Measurements from ENCODE around the gene ADGRB2.
"Not testable (repeated sequence)": the region's sequence is repeated elsewhere in the genome, so short reads cannot be mapped to it uniquely, and the experiment has no call there.

Gene ADGRB2

DNA sequence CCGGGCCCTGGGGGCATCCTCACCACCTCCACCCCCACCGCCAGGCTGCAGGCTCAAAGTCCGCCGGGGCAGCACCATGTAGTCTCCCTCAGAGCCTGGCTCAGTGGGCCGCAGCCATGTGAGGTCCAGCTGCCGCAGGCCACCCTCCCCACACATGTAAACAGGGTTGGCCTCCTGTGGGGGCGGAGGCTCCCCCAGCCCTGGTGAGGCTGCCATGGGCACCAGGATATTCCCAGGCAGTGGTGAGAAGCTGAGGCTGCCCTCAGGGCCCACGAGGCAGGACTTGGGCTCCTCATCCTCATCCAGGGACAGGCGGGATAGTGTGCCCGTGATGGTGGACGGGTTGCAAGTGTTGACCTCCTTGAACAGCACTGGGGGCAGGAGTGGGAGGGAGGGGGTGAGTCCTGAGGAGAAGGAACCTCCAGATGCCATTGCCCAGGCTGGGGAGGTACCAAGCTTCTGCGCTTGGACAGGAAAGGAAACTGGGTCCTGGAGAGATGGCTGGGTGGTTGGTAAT is 33.0 kb downstream of the ADGRB2 start:
- in situ Hi-C loops (cut with MboI; ENCODE audit: low sequenced_read_pairs): no loop called here

DNA sequence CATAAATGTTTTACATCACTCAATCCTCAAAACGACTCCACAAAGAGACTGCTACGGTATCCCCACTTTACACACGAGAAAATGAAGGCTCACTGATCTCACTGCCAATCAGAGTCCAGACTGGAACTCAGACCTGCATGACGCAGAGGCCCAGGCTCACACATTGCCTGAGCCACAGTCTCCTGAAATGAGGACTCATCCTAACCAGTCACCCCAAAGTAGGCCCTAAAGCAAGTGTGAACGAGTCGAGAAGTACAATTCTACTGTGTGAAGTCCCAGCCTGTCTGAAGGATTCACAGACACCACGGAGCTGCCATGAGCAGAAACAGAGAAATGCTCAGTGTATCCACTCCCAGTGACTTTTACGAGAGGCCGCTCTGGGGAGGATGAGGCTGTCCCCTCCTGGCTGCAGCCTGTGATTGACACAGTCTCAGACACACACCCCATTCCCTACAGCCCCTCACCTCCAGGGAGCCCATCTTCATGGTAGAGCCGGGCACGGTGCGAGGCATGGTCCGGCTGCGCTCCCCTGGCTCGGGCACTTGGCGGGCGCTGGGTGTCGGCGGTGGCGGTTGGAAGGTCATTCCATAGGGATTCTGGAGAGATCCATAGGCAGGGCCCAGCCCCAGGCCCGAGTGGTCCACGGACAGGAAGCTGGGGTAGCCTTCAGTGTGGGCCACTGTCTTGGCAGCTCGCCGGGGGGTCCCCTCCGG is 33.6 kb downstream of the ADGRB2 start:
- in situ Hi-C loops (cut with MboI; ENCODE audit: low sequenced_read_pairs): no loop called here

DNA sequence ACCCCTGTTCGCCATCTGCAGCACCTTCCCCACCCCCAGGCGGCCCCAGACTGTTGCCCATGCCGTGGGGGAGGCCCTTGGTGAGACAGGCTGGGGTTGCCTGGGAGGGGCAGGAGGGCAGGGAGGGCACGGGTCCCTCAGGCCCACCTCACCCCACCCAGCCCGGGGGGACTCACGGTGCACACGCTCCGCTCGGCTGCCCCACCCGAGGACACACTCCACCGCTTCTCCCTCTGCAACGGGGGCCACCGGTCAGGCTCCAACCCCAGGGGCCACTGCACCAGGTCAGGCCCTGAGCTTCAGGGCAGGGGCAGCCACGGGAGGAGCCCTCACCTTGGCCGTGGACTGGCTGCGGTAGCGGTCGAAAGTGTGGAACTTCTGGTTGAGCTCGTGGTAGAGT is 36.3 kb downstream of the ADGRB2 start:
- in situ Hi-C loops (cut with MboI; ENCODE audit: low sequenced_read_pairs): no loop called here

DNA sequence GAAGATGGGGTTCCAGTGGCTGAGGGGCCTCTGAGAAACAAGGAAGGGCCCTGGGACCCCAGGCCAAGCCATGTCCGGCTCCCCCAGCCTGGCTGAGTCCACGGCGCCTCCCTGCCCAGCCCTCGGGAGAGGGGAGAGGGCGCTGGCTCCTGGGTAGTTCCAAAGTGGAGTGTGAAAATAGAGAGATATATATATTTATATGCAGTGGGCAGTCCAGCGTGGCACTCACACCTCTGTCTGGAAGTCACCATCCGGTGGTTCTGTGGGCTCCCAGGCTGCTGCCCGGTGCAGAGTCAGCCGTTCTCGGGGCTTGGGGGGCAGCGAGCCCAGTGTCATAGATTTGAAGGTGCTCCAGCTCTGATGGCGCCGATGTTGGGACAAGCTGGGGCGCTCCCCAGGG is 36.9 kb downstream of the ADGRB2 start:
- in situ Hi-C loops (cut with MboI; ENCODE audit: low sequenced_read_pairs): no loop called here

DNA sequence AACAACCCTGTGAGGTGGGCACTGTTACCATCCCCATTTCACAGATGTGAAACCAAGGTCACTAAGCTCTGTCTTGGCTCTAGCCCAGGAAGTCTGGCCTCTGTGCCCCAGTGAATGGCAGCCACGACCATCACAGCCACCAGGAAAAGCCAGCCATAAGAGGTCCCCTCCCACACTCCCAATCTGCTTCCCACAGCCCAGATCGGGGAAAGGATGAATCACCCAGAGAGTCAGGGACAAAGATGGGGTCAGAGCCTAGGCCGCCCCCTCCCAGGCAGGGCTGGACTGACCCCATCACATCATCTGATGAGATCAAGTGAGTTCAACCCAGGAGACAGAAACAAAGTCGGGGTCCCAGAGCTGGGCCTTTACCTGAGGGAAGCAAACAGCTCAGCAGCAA is 37.4 kb downstream of the ADGRB2 start:
- in situ Hi-C loops (cut with MboI; ENCODE audit: low sequenced_read_pairs): no loop called here

DNA sequence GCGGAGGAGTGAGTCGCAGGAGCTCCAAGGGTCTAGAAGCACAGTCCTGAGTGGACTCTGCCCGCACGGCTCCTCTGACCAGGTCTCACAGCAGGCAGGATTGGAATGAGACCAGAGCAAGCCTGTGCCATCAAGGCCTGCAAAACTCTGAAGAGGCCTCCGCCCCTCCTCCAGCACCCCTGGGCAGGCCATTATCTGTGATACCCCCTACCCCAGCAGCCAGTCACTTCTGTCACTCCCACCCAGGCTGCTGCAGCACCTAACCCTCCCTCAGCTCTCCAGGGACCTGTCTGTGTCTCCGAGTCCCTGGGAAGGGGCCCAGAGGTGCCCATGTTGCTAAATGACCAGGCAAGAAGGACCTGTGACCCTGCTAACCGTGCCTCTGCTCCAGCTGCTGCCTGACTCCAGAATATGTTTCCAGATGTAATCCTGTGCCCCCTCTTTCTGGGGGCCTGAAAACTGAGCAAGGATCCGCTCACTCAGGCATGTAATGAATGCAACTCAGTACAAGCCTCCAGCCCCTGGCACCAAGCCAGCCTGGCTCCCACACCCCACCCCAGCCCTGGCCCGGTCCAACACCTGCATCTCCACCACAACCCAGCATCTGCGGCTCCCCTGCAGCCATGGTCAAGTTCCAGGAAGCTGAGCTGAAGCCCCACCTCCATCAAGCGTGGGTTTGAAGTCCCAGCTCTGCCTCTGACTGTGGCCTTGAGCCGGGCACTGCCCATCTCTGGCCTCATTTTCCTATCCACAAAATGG is 38.2 kb downstream of the ADGRB2 start:
- in situ Hi-C loops (cut with MboI; ENCODE audit: low sequenced_read_pairs): no loop called here

DNA sequence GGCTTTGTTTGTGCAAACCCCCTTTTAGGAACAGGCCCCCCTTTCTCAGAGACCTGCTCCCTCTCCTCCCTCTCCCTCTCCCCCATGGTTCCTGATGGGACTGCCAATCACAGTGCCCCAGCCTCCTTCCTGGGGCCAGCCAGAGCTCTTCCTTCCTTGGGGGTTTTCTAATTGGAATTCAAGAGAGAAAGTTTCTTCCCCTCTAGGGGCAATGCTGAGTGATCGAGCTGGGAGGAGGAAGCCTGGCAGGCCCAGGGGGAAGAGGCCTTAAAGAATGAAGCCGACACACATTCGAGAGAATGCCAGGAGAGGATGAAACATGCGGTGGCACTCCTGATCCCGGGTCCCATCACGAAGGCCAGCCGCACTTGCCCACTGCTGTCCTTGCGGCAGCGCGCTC is 39.0 kb downstream of the ADGRB2 start:
- in situ Hi-C loops (cut with MboI; ENCODE audit: low sequenced_read_pairs): no loop called here

DNA sequence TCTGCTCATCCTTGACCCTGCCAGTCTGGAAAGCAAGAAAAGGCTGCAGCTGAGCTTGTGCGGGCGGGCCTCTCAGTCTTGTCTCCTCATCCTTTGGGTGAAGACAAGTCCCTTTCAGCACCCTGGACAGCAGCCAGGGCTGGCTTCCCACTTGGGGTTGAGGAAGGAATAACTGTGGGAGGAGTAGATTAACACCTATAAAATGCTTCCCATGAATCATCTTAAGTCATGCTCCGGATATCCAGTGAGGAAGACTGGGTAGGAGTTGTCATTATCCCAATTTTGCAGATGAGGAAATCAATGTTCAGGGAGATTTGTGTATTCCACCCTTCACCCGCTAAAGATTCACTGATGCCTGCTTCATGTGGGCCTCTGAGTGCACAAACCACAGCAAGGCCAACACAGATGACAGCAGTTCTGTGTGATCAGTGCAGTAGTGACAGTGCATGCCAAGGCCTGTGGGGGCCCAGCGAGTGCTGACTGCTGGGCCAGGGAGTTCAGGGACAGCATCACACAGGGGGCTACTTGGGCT is 40.2 kb downstream of the ADGRB2 start:
- in situ Hi-C loops (cut with MboI; ENCODE audit: low sequenced_read_pairs): no loop called here

DNA sequence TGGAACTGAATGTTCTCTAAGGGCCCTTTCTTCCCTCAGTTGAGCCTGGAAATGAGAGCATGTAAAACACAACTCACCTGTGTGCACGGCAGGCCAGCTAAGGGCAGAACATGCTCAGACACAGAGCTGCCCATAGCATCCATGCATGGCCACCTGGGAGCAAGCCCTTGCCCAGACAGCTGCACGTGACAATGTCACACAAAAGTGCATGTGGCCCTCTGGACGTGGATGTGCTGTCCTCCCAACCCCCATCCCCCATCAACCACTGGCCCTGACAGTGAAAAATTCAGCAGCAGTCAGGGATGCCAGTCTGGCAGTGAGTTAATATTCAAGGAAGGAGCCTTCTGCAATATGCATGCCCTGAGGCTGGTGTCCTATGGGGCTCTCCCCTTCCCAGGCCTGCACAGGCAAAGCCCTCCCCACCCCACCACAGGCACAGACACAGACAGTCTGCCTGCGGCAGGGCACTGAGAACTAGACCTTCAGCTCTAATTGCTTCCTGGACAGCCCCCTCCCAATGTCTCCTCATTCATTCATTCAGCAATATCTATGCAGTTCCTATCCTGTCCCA is 45.7 kb downstream of the ADGRB2 start:
- in situ Hi-C loops (cut with MboI; ENCODE audit: low sequenced_read_pairs): no loop called here

DNA sequence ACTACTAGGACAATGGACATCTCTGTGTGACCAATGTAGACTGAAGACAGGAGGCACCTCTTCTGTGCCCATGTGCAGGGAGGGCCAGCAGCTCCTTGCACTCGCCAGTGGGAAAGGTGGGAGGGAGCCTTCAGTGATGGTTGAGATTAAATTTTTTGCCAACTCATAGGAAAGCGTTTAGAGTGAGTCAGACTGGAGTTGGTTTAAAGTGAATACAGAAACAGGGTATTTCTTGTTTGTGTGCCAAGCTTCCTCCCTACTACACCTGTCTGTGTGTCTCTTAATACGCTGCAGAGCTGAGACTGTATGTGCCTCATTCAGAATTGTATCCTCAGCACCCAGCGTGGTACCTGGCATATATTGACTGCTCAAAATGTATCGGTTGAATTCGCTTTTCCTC is 46.8 kb downstream of the ADGRB2 start:
- in situ Hi-C loops (cut with MboI; ENCODE audit: low sequenced_read_pairs): no loop called here

DNA sequence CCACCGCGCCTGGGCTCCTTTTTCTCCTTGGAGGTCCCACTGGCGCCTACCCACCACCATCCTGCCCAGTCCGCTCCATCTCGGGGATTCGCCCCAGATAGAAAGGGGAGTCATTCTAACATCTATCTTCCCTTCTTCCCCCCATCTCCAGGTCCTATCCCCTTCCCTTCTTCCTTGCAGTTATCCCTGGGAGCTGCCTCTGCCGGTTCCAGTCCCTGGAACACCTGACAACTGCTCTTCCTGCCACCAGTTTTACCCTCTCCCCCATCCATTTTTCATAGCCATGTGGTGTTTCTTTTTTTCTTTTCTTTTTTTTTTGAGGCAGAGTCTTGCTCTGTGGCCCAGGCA is 48.3 kb downstream of the ADGRB2 start:
- in situ Hi-C loops (cut with MboI; ENCODE audit: low sequenced_read_pairs): no loop called here

DNA sequence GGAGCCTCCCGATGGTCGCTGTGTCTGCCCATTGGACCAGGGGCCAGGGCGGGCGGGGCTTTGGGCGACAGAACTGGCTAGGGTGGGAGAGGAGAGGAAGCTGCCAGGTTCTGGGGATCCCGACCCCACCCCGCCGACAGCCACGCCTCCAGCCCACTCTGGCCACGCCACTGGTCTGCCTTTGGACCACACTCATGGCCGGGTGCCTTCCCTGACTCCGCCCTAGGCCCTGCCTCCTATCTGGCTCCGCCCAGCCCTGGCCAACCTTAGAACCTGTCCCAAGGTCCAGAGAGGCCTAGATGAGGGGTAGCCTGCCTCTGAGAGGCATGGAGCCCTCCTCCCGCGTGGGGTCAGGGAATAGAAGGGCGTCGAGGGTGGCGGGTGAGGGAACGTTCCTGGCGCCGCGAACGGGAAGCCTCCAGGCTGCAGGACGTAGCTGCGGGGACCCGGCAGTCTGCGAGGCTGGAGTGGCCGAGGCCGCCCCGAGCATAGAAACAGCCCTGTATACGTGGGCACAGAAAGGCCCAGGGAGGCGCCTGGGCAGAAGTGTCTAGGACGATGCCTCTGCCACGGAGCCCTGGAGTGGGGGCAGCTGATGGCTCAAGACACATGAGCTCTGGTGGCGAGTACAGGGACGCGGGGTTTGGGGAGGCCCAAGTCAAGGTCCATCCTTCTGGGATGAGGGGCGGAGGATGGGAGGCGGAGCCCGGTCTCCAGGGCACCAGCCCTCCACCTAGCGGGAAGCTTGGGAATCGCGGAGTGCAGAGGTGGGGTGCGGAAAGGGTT is 48.9 kb downstream of the ADGRB2 start:
- in situ Hi-C loops (cut with MboI; ENCODE audit: low sequenced_read_pairs): no loop called here

DNA sequence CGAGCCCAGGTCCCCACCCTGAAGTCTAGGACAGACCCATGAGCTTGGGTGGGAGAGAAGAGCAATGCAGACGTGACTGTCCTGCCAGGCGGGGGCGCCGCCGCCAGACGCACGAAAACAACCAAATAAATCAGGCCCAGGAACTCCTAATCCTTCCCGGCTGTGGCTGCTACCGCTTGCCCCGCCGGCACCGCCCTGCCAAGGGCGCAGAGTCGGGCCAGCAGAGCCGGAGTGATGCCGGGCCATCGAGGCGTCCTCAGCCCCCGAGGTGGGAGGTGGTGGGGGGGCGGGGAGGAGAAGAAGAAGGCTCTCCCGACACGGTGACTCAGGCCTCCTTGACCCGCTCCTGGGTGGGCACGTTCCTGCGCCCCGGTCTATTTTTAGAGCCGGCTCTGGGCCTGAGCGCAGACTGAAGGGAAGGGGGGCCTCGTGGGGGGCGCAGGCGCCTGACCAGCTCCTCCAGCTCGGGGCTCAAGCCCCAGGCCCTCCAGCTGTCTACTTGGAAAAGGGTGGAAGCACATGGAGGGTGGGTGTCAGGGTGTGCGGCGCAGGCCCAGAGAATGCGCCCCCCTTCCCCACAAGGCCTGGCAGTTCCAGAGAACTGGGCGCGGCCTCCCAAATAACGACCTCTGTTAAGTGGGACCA is 49.6 kb downstream of the ADGRB2 start:
- in situ Hi-C loops (cut with MboI; ENCODE audit: low sequenced_read_pairs): no loop called here

DNA sequence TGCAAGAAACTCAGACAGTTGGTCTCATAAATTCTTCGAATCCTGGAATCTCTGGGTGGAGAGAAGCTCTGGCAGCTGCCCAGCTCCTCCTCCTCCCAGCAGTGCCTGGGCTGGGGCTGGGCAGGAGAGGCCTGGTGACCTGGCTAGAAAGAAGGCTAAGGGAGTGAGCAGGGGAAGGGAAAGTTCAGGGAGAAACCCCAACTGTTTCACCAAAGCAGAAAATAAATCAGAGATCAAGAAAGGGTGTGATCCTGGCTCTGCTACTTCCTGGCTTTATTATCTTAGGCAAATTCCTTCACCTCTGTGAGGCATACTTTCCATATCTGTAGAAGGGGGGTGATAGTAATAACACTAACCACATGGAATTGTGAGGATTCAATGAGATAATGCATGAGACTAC is 51.5 kb downstream of the ADGRB2 start:
- in situ Hi-C loops (cut with MboI; ENCODE audit: low sequenced_read_pairs): no loop called here

DNA sequence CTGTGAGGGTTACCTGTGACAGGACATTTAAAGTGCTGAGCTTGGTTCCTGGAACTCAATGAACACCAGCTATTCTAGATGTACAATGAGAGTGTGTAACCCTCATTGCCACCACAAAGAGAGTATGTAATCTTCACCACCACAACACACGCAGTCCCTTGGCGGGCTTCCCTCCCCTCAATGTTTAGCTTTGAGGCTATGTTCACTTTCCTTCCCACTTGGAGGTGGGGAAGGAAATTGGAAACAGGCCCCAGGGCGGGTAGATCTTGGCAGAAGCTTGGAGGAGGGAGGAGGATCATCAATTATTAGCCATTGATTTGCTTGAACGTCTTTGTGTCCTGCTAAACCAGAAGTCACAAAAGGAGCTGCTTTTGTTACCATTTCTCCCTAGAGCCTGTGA is 52.1 kb downstream of the ADGRB2 start:
- in situ Hi-C loops (cut with MboI; ENCODE audit: low sequenced_read_pairs): no loop called here

DNA sequence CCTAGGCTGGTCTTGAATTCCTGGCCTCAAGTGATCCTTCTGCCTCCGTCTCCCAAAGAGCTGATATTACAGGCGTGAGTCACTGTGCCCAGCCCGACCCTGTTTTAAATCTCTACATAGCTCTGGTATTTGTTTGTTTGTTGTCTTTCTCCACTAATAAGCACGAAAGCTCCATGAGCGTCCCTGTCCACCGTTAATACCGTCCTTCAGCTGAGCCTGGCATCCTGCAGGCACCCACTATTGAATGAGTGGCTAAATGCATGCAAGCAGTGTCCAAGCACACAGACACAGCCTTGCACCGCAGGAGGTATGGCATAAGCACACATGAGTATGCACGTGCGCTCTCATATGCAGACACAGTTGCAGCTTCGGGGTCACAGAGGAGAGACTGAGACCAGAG is 55.8 kb downstream of the ADGRB2 start:
- in situ Hi-C loops (cut with MboI; ENCODE audit: low sequenced_read_pairs): no loop called here

DNA sequence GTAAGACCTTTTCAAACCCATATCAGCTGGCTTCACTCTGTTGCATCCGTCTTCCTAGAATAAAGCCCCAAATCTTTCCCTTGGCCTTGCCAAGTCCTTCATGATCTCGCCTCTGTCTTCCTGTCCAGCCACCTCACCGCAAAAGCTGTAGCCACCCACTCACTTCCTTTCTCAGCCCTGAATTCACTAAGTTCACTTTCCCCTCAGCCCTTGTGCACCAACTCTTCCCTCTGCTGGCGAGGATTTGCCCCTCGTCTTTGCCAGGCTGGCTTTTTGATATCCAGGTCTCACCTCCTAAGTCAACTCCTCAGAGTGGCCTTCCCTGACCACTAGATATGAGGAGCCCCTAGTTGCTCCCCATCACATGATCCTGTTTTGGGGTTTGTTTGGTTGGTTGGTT is 56.4 kb downstream of the ADGRB2 start:
- in situ Hi-C loops (cut with MboI; ENCODE audit: low sequenced_read_pairs): no loop called here

DNA sequence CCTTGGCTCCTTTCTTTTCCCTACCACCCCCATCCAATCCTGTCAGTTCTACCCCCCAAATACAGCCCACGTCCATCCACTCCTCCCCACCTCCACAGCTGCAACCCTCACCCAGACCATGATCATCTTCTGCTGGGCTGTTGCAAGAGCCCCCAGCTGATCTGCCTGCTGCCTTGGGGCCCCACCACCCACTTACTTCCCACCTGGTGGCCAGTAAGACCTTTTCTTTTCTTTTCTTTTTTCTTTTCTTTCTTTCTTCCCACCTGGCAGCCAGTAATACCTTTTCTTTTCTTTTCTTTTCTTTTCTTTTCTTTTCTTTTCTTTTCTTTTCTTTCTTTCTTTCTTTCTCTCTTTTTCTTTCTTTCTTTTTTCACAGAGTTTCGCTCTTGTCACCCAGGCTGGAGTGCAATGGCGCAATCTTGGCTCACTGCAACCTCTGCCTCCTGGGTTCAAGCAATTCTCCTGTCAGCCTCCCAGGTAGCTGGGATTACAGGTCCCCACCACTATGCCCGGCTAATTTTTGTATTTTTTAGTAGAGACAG is 57.0 kb downstream of the ADGRB2 start:
- in situ Hi-C loops (cut with MboI; ENCODE audit: low sequenced_read_pairs): not testable (repeated sequence)

DNA sequence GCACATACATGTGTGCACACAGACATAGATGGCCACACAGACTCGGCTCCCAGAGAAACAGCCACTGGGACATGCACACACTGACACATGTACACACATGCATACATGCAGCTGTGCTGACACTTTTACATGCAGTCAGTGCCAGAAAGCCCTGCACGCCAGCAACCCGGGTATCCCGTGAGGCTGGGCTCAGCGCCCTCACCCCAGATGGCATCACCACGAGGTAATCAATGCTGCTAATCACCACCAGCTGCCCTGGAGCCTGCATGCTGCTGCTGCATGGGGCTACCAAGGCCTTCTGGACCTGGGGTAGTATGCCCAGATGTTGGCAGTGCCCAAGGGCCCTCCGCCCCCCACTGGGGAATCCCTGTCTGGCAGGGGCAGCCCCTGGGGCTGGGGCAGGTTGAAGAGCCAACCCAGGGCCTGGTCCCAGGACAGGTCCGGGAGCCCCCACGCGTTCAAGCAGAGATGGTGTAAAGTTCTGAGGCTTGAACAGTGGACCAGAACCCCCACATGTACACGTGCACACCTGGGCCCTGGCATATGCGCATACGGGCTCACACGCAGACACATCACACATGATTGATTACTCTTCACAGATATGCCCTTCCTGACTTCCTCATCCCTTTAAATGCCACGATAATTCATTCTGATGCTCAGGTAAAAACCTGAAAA is 57.6 kb downstream of the ADGRB2 start:
- in situ Hi-C loops (cut with MboI; ENCODE audit: low sequenced_read_pairs): no loop called here

Data from HL-60/S4 treated with phorbol 12-myristate 13-acetate at 8.2 ng/mL for 4 days and 3 days (cell line).